Vagina (tissue), 2 donors: ENCODE results near the gene RIPPLY3. TPM values are rescaled to one million over a fixed set of nuclear protein-coding genes. Genes with fewer than 3 reads are reported as not detected.
A peak's percentile ranks its signal among the peaks of the same experiment; 100 is the strongest.

ENCODE experiments used
- DNase-seq, 2 donors: peaks; one replicate each; pipeline ENCODE4 v3.0.0-alpha.2; 2017; ENCODE audit errors: extremely low spot score in 2 of 2
- H3K27ac ChIP-seq: fragments of 200-600 bp; sonication (generic); one replicate; pipeline ENCODE4 v1.5.1; 2019
- H3K27me3 ChIP-seq: fragments of 200-600 bp; sonication (generic); one replicate; pipeline ENCODE4 v1.5.1; 2019
- H3K36me3 ChIP-seq, 2 donors: fragments of 200-600 bp; sonication (generic); one replicate each; pipeline ENCODE4 v1.5.1; 2017 to 2019
- H3K4me1 ChIP-seq: fragments of 200-600 bp; sonication (generic); one replicate; pipeline ENCODE4 v1.5.1; 2019
- H3K4me3 ChIP-seq, 2 donors: fragments of 200-600 bp; sonication (generic); 1 replicate in 1 of 2; 2 replicates in 1 of 2; pipeline ENCODE4 v1.5.1; 2016 to 2019
- H3K9me3 ChIP-seq: fragments of 200-600 bp; sonication (generic); one replicate; pipeline ENCODE4 v1.5.1; 2019
- POLR2A ChIP-seq, 2 donors: fragments of 450-650 bp; IDR thresholded peaks; one replicate each; pipeline ENCODE4 v1.6.1; 2017; ENCODE audit warnings: antibody characterized with exemption in 2 of 2, mild to moderate bottlenecking in 2 of 2, moderate library complexity in 2 of 2
- POLR2AphosphoS5 ChIP-seq, 2 donors: sonication (generic); formaldehyde crosslinking; IDR thresholded peaks; one replicate each; pipeline ENCODE4 v1.9.0; 2017; ENCODE audit warnings: antibody characterized with exemption in 2 of 2, mild to moderate bottlenecking in 2 of 2, low read depth in 1 of 2; ENCODE audit not compliant: insufficient read depth in 1 of 2
- intact Hi-C: fragments of 100-400 bp; cut with DNase I; formaldehyde crosslinking; loops from one replicate; pipeline ENCODE4 v1.15.1; 2023
- total RNA-seq: library from RNA; depleted of rRNA; stranded (reverse); fragments of >200 nt; gene quantifications from one replicate; pipeline ENCODE4 v1.2.3, GENCODE V29; 2016
- TF ChIP-seq, protein P1 (sequence below), 3 experiments: fragments of 450-650 bp in 2 of 3; fragments of 200-600 bp in 1 of 3; sonication (generic) in 1 of 3; IDR thresholded peaks; one replicate each; pipeline ENCODE4 v1.5.1; 2017 to 2019; ENCODE audit warnings: antibody characterized with exemption in 3 of 3, mild to moderate bottlenecking in 2 of 3, moderate library complexity in 2 of 3

RIPPLY3 gene, protein sequence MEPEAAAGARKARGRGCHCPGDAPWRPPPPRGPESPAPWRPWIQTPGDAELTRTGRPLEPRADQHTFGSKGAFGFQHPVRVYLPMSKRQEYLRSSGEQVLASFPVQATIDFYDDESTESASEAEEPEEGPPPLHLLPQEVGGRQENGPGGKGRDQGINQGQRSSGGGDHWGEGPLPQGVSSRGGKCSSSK
- not detected for total RNA-seq

DNA sequence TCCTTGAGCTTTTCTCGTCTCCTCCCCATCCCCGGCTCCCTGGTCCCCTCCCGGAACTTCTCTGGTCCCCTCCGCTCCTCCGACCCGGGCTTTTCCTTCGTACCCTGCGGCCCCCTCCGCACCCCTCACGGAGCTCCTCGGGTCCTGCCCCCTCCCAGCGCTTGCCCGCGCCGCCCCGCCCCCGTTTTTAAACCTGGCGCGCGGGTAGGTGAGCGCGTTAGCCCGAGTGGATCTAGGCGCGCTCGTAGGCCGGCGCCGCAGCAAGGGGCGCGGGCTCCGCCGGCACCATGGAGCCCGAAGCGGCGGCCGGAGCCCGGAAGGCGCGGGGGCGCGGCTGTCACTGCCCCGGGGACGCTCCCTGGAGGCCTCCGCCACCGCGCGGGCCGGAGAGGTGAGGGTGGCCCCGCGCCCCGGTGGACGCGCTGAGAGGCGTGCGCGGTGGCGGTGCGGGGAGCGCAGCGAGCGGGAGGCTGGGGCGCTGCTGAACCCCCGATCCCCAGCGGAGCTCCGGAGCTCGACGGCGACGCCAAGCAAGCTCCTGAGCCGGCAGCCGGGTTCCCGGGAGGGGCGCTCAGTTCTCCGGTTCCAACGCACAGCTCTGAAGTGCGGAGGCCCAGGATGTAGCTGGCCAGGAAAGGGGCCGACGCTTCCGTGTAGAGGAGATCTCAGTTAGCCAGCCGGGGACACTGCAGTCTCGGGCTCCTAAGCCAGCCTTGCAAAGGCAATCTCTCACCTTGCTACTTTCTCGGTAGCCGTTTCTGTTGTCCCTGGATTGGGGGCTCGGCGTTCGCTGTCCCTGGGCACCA lies at the start of gene RIPPLY3:
Gene RIPPLY3, plus strand, starts transcription at position 217 of the 806 bp plus-strand sequence. Its CDS starts 71 bp downstream, at position 288.
- Histone ChIP-seq H3K27ac (no peak within 1 kb of the TSS), H3K4me1 (peaks cover 8% of the 10 kb centered on the region), H3K27me3 (no peaks in the 10 kb centered on the region), H3K4me3 (peak within 1 kb of the TSS; percentile 47 to 48), H3K36me3 (no peaks in the 10 kb centered on the region), H3K9me3 (no peaks in the 10 kb centered on the region)
- intact Hi-C loops: no loop called here
- TF ChIP-seq, protein P1, sequence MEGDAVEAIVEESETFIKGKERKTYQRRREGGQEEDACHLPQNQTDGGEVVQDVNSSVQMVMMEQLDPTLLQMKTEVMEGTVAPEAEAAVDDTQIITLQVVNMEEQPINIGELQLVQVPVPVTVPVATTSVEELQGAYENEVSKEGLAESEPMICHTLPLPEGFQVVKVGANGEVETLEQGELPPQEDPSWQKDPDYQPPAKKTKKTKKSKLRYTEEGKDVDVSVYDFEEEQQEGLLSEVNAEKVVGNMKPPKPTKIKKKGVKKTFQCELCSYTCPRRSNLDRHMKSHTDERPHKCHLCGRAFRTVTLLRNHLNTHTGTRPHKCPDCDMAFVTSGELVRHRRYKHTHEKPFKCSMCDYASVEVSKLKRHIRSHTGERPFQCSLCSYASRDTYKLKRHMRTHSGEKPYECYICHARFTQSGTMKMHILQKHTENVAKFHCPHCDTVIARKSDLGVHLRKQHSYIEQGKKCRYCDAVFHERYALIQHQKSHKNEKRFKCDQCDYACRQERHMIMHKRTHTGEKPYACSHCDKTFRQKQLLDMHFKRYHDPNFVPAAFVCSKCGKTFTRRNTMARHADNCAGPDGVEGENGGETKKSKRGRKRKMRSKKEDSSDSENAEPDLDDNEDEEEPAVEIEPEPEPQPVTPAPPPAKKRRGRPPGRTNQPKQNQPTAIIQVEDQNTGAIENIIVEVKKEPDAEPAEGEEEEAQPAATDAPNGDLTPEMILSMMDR (IDR thresholded peaks at IDR 0.05): no peak
- no peak for TF ChIP-seq POLR2AphosphoS5 (IDR thresholded peaks at IDR 0.05; ENCODE audit: insufficient read depth in 1 of 2, low read depth in 1 of 2)
- TF ChIP-seq POLR2A (IDR thresholded peaks at IDR 0.05): no peak
- no peak for DNase-seq

DNA sequence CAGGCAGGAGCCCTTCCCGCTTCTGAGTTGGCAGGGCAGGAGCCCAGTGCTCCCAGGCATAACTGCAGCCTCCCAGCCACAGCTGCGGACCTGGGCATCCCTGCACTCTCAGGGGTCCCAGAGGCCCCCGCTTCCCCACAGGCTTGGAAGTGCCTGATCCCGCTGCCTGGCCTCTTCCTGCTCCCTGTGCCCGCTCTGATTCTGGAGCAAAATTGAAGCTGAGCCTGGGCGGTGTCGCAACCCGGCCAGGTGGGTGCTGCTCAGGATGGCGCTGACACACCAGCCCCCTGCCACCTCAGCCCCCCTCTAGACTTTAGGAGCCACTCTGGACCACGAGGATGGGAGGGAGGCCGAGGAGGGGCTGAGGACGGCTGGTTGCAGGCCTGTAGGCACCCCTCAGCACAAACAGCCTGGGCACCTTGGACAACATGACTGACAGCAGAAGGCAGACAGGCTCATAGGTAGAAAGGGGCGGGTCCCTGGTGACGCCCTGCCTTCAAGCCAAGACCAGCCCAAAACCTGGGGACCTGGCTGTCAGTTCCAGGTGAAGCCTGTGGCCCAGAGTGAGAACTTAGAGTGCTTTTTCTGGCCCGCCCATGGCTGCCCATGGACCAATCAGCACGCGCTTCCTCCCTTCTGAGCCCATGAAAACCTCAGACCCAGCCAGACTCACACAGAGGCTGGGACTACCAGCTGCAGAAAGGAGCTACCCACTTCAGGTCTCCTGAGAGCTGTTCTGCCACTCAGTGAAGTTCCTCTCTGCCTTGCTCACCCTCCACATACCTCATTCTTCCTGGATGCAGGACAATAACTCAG lies 47.3 kb upstream of the RIPPLY3 start:
- Histone ChIP-seq H3K36me3 (no peaks in the 10 kb centered on the region), H3K4me3 (no peak overlapping the region), H3K27ac (no peak overlapping the region), H3K4me1 (no peaks in the 10 kb centered on the region), H3K27me3 (no peaks in the 10 kb centered on the region), H3K9me3 (no peaks in the 10 kb centered on the region)
- TF ChIP-seq POLR2A (IDR thresholded peaks at IDR 0.05): no peak
- TF ChIP-seq, protein P1 (IDR thresholded peaks at IDR 0.05): no peak
- intact Hi-C loops: no loop called here
- DNase-seq: no peak

DNA sequence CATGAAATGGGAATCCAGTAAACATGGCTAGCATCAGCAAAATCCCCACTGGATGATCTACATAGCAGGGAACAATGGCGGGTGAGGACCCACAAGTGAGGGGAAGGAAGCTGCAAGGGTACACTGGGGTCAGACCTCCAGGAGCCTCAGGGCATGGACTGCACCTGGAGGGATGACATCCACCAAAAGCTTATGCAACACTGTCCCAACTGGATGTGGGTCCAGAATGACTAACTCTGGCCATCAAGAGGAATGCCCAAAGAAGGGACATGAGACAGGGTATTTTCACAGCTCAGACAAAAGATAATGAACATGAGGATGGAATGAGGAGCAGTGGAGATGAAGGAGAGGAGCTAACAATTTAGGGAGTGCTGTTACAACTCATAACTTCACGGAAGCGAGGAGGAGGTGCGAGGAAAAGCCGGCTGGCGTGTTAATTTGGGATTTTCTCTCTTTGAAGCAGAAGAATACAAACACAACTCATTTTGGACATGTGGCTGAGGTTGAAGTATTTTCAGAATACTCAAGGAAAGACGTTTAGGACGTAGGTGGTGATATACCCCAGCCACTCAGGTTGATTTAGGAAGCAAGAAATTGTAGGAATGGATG lies 45.7 kb upstream of the RIPPLY3 start:
- intact Hi-C loops: no loop called here
- no peaks in the 10 kb centered on the region for H3K9me3 ChIP-seq
- H3K36me3 ChIP-seq: no peaks in the 10 kb centered on the region
- no peaks in the 10 kb centered on the region for H3K27me3 ChIP-seq
- no peak overlapping the region for H3K4me3 ChIP-seq
- DNase-seq: no peak
- no peak overlapping the region for H3K27ac ChIP-seq
- TF ChIP-seq POLR2A (IDR thresholded peaks at IDR 0.05) (no peak), POLR2AphosphoS5 (IDR thresholded peaks at IDR 0.05; ENCODE audit: insufficient read depth in 1 of 2, low read depth in 1 of 2) (no peak)
- TF ChIP-seq, protein P1 (IDR thresholded peaks at IDR 0.05): no peak
- peaks cover 7% of the 10 kb centered on the region for H3K4me1 ChIP-seq

DNA sequence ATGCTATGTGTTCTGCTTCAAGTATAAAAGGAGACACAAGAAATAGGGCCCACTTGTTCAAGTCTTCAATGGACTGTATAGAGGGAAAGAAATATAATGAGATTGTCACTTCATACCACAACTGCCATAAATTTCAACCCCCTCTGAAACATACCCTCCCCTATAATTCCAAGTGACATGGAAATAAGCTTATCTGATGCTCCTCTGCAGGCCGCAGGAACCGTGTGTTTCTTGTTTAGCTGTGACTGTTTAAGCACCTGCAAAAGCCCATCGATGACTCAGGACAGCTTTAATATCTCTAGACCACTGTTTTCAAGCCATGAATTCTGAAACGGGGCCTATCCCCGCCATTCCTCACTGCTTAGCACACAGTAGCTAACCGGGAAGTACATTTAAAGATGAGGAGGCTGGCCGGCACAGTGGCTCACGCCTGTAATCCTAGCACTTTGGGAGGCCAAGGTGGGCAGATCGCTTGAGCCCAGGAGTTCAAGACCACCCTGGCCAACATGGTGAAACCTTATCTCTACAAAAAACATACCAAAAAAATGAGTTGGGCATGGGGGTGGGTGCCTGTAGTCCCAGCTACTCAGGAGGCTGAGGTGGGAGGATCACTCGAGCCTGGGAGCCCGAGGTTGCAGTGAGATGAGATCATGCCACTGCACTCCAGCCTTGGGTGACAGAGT lies 44.3 kb upstream of the RIPPLY3 start:
- no peaks in the 10 kb centered on the region for H3K9me3 ChIP-seq

More for the DNA sequence above, 44.3 kb upstream of the RIPPLY3 start:
- Histone ChIP-seq H3K36me3 (no peaks in the 10 kb centered on the region), H3K27me3 (no peaks in the 10 kb centered on the region), H3K4me1 (peaks cover 11% of the 10 kb centered on the region), H3K27ac (no peak overlapping the region), H3K4me3 (no peak overlapping the region)
- intact Hi-C loops: no loop called here
- TF ChIP-seq POLR2A (IDR thresholded peaks at IDR 0.05) (no peak), POLR2AphosphoS5 (IDR thresholded peaks at IDR 0.05; ENCODE audit: insufficient read depth in 1 of 2, low read depth in 1 of 2) (no peak)
- TF ChIP-seq, protein P1 (IDR thresholded peaks at IDR 0.05): no peak
- no peak for DNase-seq
